HG03558 (cell line): ENCODE measurements around the gene CES4A.
"Not testable (repeated sequence)": the region's sequence is repeated elsewhere in the genome, so short reads cannot be mapped to it uniquely, and the experiment has no call there.

Experiments used
- ATAC-seq: cut with Tn5 transposase; IDR thresholded peaks from one replicate; pipeline ENCODE4 v1.9.1; 2021; ENCODE audit warnings: moderate number of reproducible peaks; ENCODE audit not compliant: unreplicated experiment; ENCODE audit errors: extremely low read depth

Gene CES4A

DNA sequence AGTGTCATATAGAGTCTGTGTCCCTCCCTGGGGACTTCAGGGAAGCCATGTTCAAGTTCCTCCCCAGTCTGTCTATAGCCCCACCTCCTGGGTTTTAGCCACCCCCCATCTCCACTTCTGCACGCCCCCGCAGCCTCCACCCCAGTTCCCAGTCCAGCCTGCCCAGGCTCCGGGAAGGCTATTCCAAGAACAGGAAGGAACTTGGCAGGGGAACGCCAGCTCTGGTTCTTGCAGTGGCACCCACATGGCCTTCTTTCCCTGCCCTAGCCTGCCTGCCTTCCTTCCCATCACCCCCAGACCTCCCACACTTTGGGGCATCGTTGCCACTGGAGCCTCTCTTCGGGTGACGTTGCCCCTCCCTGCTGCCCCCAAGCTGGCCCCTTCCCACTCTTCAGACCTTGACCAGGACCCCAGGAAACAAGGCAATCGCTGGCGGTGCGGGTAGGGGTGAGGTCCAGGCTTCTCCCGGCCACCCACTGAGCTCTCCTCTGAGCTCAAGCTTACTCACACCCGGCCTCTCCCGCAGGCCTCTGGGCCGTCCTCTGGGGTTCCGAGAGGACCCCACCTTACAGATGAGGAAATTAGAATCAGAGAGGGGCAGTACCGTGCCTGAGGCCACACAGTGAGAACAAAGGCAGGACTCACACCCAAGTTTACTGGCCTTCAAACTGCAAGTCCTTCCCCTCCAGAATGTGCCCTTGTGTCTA is 9.2 kb upstream of the CES4A start:
- no peak for ATAC-seq

DNA sequence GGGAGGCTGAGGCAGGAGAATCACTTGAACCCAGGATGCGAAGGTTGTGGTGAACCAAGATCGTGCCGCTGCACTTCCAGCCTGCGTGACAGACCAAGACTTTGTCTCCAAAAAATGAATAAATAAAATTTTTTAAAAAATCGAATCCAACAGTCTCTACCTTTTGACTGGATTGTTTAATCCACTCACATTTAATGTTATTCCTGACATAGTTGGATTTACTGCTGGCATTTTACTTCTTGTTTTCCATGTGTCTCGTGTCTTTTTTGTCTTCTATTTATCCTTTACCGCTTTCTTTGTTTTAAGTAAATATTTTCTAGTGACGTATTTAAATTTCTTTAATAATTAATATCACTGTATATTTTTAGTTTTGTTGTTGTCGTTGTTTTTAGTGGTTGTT is 5.4 kb upstream of the CES4A start:
- ATAC-seq, result no peak

DNA sequence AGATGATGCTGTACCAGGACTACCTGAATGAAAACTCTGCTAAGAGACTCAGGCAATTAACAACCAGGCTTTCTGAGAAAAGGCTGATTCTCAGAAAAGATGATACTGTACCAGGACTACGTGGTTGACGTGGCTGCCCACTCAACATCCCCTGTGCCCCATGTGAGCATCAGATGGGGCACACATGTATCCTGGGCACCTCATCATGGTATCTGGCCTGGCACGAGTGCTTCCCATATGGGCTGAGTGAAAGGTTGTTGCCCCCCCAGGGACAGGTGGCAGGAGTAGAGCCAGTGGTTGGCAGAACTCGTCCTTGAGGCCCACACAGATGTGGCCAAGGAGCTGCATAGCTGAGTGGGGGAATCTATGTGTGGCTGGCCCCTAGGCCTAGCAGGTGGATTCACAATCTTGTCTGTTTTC is 3.5 kb upstream of the CES4A start:
- ATAC-seq, result no peak

DNA sequence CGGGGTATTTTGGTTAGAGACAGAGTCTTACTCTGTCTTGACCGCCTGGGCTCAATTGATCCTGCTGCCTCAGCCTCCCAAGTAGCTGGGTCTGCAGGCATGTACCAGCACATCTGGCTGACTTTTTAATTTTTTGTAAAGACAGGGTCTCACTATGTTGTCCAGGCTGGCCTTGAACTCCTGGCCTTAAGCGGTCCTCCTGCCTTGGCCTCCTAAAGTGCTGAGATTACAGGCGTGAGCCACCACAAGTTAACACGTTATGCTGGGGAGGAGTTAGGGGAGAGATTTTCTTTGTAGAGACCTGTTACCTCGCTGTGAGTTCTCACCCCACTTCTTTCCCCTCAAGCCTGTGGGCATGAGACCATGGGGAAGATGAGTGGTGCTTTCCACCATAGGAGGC is 1.8 kb upstream of the CES4A start:
- no peak for ATAC-seq

DNA sequence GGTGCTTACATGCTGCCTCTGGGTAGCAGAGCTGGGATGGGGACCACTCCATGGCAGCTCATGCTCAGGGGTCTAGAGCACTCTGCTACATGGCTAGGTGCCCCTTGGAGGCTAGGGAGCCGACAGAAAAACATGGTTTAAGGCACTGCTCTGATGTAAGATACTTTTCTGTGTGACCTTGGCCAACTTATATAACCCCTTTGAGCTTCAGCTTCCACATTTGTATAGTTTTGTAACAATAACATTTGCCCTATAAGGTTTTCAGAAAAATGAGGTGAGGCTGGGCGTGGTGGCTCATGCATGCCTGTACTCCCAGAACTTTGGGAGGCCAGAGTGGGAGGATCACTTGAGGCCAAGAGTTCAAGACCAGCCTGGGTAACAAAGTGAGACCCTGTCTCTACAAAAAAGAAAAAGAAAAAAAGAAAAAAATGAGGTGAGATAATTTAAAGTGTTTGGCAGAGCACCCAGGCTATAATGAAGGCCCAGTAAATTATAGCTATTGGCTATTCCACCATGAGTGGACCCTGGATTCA is 3.2 kb downstream of the CES4A start:
- no peak for ATAC-seq

DNA sequence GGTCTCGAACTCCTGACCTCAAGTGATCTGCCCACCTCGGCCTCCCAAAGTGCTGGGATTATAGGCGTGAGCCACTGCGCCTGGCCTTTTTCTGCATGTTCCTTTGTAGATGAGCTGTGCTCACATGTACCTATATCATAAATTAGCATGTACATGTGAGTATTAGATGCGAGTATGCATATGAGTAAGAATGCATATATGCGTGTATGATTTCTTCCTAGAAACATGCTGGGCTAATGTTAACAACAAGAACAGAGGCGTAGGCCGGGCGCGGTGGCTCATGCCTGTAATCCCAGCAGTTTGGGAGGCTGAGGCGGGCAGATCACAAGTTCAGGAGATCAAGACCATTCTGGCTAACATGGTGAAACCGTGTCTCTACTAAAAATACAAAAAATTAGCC is 5.2 kb downstream of the CES4A start:
- not testable (repeated sequence) for ATAC-seq

DNA sequence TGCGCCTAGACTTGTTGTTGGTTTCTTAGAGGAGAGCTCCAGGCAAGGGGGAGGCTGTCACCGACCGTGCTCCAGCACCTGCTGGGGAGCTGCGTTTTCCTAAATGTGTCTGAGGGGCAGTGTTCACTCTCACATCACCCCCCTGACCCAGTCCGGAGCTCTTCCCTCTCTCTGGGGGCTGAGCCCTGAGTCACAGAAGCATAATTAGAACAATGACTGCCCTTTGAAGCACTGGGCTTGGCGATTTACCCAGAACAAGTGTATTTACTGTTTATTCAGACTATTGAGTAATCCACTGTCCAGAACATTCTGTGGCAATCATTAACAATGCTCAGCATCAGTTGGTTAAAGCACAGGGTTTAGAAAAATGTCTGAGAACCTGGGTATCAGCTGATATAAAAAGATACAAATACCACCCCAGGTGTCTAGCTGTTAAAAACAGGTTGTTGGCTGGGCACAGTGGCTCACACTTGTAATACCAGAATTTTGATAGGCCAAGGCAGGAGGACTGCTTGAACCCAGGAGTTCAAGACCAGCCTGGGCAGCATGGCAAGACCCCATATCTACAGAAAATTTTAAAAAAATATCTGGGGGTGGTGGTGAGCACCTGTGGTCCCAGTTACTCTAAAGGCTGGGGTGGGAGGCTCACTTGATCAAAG is 8.1 kb downstream of the CES4A start:
- no peak for ATAC-seq

DNA sequence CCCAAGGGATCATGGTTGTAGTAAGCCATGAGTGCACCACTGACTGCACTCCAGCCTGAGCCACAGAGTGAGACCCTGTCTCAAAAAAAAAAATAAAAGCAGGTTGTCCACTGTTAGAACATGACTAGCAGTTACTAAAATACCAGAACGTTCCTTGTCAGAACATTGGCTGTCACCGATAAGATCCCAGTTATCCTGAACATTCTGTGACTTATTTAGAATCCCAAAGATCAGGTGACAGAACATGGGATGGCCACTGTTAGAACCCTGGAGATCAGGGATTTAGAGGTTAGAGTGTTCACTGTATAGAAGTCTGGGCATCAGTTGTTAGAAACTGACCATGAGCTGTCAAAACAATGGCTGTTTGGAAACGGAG is 8.6 kb downstream of the CES4A start:
- ATAC-seq, result no peak

DNA sequence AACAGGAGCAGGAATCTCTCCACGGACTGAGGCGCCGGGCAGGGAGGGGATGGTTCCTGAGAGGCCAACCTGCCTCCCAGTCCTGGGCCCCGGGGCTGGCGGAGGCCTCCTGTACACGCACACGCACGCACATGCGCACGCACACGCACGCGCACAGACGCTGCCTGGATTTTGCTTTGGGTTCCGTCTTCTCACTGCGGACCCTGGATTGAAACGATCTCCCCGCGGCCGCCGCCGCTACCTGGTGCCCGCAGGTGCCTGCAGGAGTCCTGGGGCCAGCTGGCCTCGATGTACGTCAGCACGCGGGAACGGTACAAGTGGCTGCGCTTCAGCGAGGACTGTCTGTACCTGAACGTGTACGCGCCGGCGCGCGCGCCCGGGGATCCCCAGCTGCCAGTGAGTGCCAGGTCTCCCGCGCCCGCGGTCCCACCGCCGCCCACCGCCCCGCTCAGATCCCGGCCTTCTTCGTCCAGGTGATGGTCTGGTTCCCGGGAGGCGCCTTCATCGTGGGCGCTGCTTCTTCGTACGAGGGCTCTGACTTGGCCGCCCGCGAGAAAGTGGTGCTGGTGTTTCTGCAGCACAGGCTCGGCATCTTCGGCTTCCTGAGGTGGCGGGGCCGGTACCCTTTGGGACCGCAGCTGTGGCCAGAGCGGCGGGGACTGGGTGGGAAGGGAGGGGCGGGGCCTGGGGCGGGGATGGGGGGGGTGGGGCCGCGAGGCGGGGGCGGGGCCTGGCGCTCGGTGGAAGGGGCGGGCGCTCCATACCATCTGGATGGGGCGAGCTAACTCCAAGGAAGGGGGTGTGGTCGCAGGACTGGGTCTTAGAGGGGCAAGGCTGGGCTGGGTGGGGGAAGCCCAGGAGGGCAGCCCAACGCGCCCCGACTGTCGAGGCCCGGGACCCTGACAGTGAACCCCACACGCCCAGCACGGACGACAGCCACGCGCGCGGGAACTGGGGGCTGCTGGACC is 12.3 kb downstream of the CES4A start:
- ATAC-seq, result no peak

DNA sequence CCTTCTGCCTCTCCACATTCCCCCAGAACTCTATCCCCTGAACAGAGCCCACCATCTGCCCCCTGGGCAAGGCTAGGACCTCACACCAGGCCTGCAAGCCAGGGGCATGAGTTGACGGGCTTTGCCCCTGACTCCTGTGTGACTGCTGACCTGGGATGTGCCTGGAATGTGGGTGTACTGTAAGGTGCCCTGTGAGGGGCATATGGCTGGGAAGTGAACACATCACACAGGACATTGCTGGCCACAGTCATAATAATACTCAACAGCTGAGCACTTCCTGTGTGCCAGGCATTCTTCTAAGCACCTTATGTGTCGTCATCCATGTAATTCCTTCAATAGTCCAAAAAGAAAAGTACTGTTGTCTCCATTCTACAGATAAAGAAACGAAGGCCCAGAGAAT is 13.3 kb downstream of the CES4A start:
- ATAC-seq, result no peak

DNA sequence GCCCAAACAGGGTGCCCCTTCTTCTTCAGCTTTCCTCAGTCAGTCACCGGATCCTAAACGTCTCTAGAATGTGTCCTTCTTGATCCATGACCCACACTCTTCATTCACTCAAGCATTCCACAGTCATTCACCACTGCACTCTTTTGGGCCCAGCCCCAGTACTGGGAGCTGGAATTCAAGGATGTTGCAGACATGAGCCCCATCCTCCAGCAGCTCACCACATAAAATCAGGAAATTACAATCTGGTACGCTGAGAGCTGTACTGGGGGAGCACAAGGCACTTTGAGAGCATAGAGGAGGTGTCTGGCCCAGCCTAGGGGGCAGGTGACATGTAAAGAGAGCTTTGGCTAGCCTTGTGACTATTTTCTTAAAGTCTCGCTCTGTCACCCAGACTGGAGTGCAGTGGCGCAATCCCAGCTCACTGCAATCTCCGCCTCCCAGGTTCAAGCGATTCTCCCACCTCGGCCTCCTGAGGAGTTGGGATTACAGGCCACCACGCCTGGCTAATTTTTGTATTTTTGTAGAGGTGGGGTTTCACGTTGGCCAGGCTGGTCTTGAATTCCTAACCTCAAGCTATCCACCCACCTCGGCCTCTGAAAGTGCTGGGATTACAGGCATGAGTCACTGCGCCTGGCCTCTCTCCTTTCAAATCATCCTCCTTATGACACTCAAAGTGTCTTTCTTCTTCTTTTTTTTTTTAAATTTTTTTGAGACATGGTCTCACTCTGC is 18.7 kb downstream of the CES4A start:
- ATAC-seq, result no peak

DNA sequence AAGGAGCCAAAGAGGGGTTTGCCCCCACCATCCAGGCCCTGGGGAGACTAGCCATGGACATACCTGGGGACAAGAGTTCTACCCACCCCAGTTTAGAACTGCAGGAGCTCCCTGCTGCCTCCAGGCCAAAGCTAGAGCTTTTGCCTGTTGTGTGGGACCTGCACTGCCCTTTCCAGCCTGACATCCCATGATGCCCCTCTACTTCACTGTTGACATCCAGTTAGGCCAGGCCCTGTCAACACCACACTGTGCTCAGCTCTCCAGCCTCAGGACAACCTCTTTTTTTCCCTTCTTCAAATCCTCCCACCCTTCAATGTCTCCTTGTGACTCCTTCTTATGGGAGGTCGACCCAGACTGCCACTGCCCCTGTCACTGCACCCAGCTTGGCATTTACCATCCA is 20.8 kb downstream of the CES4A start:
- no peak for ATAC-seq

DNA sequence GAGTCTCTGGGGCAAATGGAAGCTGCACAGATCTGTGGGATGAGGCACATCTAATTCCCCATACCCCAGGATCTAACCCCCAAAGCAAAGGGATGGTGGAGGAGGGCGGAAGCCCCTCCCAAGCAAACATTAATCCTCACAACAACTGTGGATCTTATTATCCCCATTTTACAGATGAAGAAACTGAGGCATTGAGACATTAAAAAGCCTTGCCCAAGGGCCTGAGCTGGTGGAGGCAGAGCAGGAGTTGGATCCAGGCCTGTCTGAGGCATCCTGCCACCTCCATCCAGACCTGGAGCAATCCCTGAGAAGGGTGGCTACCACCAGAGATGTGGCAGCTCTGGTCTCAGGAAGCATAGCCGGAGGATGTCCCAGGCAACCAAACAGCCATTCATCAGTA is 22.9 kb downstream of the CES4A start:
- ATAC-seq, result no peak

DNA sequence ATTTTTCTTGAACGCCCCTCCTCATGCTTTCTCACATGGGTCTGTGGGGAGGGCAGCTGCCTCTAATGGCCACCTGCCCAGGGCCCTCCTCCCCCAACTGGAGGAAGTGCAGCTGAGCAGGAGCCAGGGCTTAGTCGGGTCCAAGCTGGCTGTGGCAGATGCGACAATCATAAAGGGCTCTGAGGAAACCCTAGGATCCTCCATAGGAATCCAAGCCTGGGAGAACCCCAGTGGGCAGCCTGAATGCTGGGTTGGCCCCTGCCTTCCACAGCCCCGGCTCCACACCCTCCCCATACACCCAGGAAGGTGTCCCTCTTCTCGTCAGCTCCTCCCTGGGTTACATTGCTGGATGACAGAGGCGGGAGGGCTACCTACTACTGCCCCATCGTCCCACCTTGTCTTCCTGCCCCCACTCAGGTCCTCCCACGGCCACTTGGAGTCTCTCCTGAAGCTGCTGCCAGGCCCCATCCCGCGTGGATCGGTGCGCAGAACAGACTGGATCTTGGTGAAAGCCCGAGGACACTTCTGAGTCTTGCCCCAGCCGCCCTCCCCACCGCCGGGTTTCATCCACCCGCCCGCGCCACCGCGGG is 24.9 kb downstream of the CES4A start:
- ATAC-seq, result no peak

DNA sequence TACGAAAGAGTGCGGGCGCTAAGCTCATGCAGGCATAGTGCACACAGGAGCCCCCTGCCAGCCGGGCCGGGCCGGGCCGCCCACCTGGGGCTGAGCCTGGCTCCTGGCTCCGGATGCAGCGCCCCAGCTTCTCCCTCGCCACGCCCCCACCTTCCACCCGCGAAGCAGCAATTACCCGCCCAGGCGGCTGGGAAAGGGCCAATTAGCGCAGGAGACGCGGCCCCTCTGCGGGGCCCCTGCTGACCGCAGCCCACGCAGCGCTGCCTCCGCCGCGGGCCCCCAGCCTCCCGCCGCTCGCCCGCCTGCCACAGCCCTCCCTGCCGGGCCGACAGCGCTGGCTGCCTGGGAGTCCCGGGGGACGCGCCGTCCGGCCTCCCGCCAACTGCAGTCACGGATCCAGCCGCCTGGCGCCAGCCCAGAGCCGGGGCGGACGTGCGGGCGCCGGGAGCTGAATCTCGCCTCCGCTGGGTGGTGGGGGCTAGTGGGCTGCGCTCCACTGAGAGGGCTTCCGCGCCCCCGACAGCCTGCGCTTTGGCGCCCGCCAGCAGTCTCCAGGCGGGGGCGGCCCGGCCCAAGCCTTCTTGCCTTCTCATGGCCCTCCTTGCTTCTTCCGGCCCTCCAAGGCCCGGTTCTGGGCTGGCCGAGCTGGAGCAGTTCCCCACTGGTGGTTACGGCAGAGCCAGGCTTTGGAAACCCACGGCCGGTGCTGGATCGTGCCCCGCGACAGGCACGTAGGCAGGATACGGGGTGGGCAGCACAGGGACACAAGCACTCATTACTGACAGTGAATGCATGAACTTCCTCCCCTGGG is 25.6 kb downstream of the CES4A start:
- ATAC-seq, result no peak

DNA sequence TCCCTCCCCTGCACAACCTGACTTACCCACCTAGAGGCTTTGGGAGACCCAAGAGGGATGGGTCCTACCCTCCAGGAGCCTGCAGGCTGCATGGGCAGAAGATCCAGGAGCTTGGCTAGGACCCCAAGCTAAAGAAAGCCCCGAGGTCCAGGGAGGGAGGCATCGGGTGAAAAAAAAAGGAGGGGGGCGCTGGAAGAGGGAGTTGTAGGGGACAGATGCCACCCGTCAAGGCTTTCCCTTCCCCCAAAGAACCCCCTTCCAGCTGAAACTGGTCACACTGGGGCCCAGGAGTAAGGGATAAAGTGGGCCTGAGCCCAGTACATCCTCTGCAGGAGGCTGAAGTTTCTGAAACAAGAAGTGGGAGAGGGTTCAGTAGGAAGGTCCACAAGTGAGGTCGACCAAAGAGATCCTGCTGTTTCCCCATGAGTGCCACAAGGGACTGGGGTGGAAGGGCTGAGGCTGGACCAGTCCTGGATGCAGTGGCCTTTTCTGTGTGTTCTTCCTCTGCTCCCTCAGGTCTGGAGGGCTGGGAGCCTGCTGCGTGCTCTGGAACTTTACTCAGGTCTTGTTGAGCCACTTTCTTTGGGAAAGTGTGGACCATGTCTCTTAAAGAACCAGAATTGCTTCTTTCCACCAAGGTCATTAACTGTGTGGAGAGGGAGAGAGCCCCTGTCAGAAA is 26.4 kb downstream of the CES4A start:
- no peak for ATAC-seq

DNA sequence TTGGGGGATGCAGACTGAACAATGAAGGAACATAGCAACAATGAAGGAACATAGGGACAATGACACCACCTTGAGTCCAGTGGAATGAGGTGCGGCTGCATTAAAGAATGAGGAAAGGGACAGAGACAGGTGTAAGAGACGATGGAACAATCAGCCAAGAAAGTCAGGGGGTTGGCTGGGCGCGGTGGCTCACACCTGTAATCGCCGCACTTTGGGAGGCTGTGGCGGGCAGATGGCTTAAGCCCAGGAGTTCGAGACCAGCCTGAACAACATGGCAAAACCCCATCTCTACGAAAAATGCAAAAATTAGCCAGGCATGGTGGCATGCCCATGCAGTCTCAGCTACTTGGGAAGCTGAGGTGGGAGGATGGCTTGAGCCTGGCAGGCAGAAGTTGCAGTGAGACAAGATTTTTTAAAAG is 26.9 kb downstream of the CES4A start:
- ATAC-seq, result no peak

DNA sequence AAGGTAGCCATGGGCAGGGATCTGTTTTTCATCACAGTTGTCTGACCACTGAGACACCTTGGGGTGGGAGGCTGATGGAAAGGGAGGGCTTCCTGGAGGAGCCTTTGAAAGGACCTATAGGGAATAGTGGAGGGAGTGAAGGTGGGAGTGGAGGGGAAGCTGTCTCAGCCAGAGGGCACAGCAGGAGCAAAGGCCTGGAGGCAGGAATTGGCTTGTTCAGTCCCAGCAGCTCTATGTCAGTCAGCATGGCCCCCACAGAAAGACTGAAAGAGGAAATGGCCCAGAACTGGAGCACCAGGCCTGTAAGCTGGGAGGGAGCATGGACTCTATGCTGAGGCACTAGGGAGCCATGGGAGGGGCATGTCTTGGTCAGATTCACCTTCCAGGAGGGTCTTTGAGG is 27.8 kb downstream of the CES4A start:
- no peak for ATAC-seq
